ENCODE results near the gene PRPH.
A peak's percentile ranks its signal among the peaks of the same experiment; 100 is the strongest.
"Not testable (repeated sequence)": the region's sequence is repeated elsewhere in the genome, so short reads cannot be mapped to it uniquely, and the experiment has no call there.

The PRPH gene

GRCh38 chr12:49295082-49295936 lies at the start of gene PRPH:
Gene PRPH (plus strand): TSS chr12:49295147. CDS start chr12:49295201, 54 bp downstream.
- DNase-seq, result no peak

- no peak for DNase-seq
These were observed 43.6 kb upstream of the PRPH start for GRCh38 chr12:49251357-49251756.

GRCh38 chr12:49253033-49253623 lies 41.8 kb upstream of the PRPH start:
- no peak for DNase-seq

- DNase-seq, result not testable (repeated sequence)
These were observed 39.5 kb upstream of the PRPH start for GRCh38 chr12:49255456-49255855.

GRCh38 chr12:49255857-49256637 lies 38.9 kb upstream of the PRPH start:
- no peak for DNase-seq

- not testable (repeated sequence) for DNase-seq
These were observed 37.3 kb upstream of the PRPH start for GRCh38 chr12:49257508-49258184.

GRCh38 chr12:49259452-49259851 lies 35.5 kb upstream of the PRPH start:
- no peak for DNase-seq

GRCh38 chr12:49260166-49260565 lies 34.8 kb upstream of the PRPH start:
- DNase-seq, result no peak

- DNase-seq, result no peak
These were observed 34.2 kb upstream of the PRPH start for GRCh38 chr12:49260571-49261363.

GRCh38 chr12:49261721-49262120 lies 33.2 kb upstream of the PRPH start:
- no peak for DNase-seq

- DNase-seq, result no peak
These were observed 31.6 kb upstream of the PRPH start for GRCh38 chr12:49263400-49263763.

GRCh38 chr12:49264466-49264872 lies 30.5 kb upstream of the PRPH start:
- DNase-seq, result peak; percentile 78

- peak; percentile 93 for DNase-seq
These were observed 29.8 kb upstream of the PRPH start, which contains the start of gene TUBA1C for GRCh38 chr12:49264873-49265792. Gene TUBA1C (plus strand): TSS chr12:49265082. CDS start chr12:49265182, 100 bp downstream.

GRCh38 chr12:49269191-49269590 lies 25.8 kb upstream of the PRPH start:
- DNase-seq, result not testable (repeated sequence)

- DNase-seq, result no peak
These were observed 21.9 kb upstream of the PRPH start for GRCh38 chr12:49272790-49273725.

- no peak for DNase-seq
These were observed 21.1 kb upstream of the PRPH start for GRCh38 chr12:49273726-49274395.

- DNase-seq, result peak; percentile 23
These were observed 20.4 kb upstream of the PRPH start for GRCh38 chr12:49274396-49275069.
